Coronary artery (tissue), 2 donors: ENCODE results near the gene ZNF586.
"Not testable (repeated sequence)": the region's sequence is repeated elsewhere in the genome, so short reads cannot be mapped to it uniquely, and the experiment has no call there.

Experiments
- DNase-seq: peaks from one replicate; pipeline ENCODE4 v3.0.0-alpha.2; 2017; ENCODE audit warnings: low spot score
- H3K27ac ChIP-seq, 2 donors: fragments of 200-600 bp; sonication (generic); one replicate each; pipeline ENCODE4 v1.5.1; 2016 to 2019
- H3K4me3 ChIP-seq: fragments of 200-600 bp; sonication (generic); 2 replicates; pipeline ENCODE4 v1.5.1; 2016; ENCODE audit warnings: mild to moderate bottlenecking, moderate library complexity
- TF ChIP-seq, protein P1 (sequence below): fragments of 200-600 bp; sonication (generic); IDR thresholded peaks from one replicate; pipeline ENCODE4 v1.5.1; 2019; ENCODE audit warnings: antibody characterized with exemption

Gene ZNF586

GRCh38 chr19:57769345-57770131 is at the start of gene ZNF586:
TSS of gene ZNF586 (plus strand) at chr19:57769676. CDS start at chr19:57769843, 167 bp downstream.
- TF ChIP-seq, protein P1, sequence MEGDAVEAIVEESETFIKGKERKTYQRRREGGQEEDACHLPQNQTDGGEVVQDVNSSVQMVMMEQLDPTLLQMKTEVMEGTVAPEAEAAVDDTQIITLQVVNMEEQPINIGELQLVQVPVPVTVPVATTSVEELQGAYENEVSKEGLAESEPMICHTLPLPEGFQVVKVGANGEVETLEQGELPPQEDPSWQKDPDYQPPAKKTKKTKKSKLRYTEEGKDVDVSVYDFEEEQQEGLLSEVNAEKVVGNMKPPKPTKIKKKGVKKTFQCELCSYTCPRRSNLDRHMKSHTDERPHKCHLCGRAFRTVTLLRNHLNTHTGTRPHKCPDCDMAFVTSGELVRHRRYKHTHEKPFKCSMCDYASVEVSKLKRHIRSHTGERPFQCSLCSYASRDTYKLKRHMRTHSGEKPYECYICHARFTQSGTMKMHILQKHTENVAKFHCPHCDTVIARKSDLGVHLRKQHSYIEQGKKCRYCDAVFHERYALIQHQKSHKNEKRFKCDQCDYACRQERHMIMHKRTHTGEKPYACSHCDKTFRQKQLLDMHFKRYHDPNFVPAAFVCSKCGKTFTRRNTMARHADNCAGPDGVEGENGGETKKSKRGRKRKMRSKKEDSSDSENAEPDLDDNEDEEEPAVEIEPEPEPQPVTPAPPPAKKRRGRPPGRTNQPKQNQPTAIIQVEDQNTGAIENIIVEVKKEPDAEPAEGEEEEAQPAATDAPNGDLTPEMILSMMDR = no peak
- Histone ChIP-seq H3K27ac (peak within 1 kb of the TSS; percentile 66 to 77), H3K4me3 (peak within 1 kb of the TSS; percentile 78)
- DNase-seq = peak; percentile 88

GRCh38 chr19:57719901-57720519 is 49.5 kb upstream of the ZNF586 start:
- no peak for DNase-seq
- Histone ChIP-seq H3K4me3 (no peak overlapping the region), H3K27ac (no peak overlapping the region)
- TF ChIP-seq, protein P1 = no peak

DNA sequence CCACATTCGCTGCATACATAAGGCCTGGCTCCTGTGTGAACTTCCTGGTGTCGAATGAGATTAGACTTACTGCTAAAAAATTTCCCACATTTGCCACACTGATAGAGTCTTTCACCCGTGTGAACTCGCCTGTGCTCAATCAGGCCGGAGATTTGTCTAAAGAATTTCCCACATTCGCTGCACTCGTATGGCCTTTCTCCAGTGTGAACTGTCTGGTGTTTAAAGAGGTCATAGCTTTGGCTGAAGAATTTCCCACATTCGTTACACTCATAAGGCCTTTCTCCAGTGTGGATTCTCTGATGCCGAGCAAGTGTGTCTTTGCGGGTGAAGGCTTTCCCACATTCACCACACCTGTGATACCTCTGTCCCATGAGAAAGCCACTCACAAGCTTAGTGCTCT is 48.6 kb upstream of the ZNF586 start:
- H3K4me3 ChIP-seq = no peak overlapping the region
- no peak overlapping the region for H3K27ac ChIP-seq
- no peak for DNase-seq
- TF ChIP-seq, protein P1 = no peak

- H3K4me3 ChIP-seq, H3K27ac ChIP-seq, DNase-seq: not testable (repeated sequence)
These were observed 31.2 kb upstream of the ZNF586 start for GRCh38 chr19:57738320-57738719.

- not testable (repeated sequence) for H3K4me3 ChIP-seq, H3K27ac ChIP-seq, DNase-seq
These were observed 30.7 kb upstream of the ZNF586 start for GRCh38 chr19:57738770-57739169.

DNA sequence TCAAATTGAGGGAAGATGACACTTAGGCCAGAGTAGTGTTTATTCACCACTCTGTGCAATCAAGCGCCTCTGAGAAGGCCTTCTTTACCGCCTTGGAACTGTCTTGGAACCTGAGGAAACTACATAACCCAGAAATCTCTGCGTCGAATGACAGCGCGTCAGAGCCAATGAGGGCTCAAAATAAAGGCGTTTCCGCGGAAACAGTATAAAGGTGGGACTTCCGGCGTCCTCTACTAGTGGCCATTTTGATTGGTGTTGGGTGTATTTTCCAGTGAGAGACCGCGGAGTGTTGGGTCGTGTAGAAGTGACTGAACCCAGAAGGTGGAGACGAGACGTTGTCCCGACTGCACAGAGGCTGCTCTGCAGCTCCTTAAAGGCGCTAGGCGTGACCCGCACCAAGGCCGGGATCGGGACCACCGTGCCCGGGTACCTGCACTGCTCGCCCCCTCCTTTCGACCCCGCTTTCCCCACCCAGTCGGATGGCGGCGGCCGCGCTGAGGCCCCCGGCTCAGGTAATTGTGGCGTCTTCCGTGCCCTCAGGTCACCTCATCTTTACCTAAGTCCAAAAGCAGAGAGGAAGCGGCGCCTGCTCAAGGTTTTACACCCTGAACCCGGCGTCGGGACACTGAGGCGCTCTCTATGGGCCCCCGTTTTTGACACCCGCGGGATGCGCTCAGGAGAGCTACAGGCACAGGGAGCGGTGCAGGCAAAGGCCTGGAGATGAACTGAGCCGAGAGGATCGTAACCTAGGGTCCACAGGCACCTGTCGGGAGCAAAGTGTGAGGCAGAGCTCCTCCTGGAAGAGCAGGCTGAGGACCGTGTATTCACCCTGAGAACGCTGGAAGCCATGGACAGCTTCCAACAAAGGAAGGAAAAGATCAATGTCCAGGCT is 22.6 kb upstream of the ZNF586 start, which contains the start of gene ZNF776:
Gene ZNF776 (plus strand): TSS at position 236 of the 892 bp plus-strand sequence. CDS start 244 bp downstream, at position 480.
- DNase-seq = peak; percentile 86
- TF ChIP-seq, protein P1 = no peak
- peak within 1 kb of the TSS; percentile 47 to 86 for H3K27ac ChIP-seq
- H3K4me3 ChIP-seq = peak within 1 kb of the TSS; percentile 92

DNA sequence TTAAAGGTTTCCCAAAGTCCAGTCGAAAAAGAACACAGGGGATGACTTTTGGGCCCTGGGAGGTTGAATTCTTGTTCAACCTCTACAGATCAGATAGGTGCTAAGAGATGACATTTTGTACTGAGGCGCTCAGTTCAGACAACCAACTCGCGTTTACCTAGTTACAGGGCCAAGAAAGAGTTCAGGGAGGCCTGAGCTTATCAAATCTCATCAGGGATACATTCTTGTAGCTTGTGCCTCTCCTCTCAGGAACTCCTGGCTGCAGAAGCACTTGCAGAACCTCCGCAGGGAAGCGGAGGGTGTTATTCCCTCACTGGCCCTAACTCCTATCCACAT is 22.0 kb upstream of the ZNF586 start:
- DNase-seq = no peak
- Histone ChIP-seq H3K4me3 (peak overlapping the region; percentile 92), H3K27ac (no peak overlapping the region)
- TF ChIP-seq, protein P1 = no peak
